DMS53 treated with DMSO at 0.1 percent for 48 hours (cell line): ENCODE measurements around the gene CD36.

Experiments used
- DNase-seq: peaks from one replicate; lab custom pipeline; 2025; ENCODE audit not compliant: unreplicated experiment; lab: John Stamatoyannopoulos, UW

Gene CD36

GRCh38 chr7:80623503-80624252 lies 14.8 kb upstream of the CD36 start:
- no peak for DNase-seq

- DNase-seq, result no peak
Observed at GRCh38 chr7:80624763-80625162, 13.7 kb upstream of the CD36 start.

GRCh38 chr7:80629023-80629422 lies 9.4 kb upstream of the CD36 start:
- DNase-seq, result no peak

GRCh38 chr7:80630608-80631405 lies 7.6 kb upstream of the CD36 start:
- peak; percentile 22 for DNase-seq

- no peak for DNase-seq
Observed at GRCh38 chr7:80631421-80631820, 7.0 kb upstream of the CD36 start.

- no peak for DNase-seq
Observed at GRCh38 chr7:80632139-80632538, 6.3 kb upstream of the CD36 start.

- no peak for DNase-seq
Observed at GRCh38 chr7:80632819-80633218, 5.6 kb upstream of the CD36 start.

- DNase-seq, result no peak
Observed at GRCh38 chr7:80634505-80634904, 3.9 kb upstream of the CD36 start.

- no peak for DNase-seq
Observed at GRCh38 chr7:80635533-80635932, 2.9 kb upstream of the CD36 start.

GRCh38 chr7:80635998-80636397 lies 2.4 kb upstream of the CD36 start:
- no peak for DNase-seq

GRCh38 chr7:80636709-80637108 lies 1.7 kb upstream of the CD36 start:
- DNase-seq, result no peak

- DNase-seq, result no peak
Observed at GRCh38 chr7:80637454-80637853, 988 bp upstream of the CD36 start.

- DNase-seq, result no peak
Observed at GRCh38 chr7:80639011-80639410, 569 bp downstream of the CD36 start.

- peak; percentile 21 for DNase-seq
Observed at GRCh38 chr7:80640846-80641245, 2.4 kb downstream of the CD36 start.

- no peak for DNase-seq
Observed at GRCh38 chr7:80641548-80641947, 3.1 kb downstream of the CD36 start.

- no peak for DNase-seq
Observed at GRCh38 chr7:80642871-80643270, 4.4 kb downstream of the CD36 start.

GRCh38 chr7:80643336-80643915 lies 5.0 kb downstream of the CD36 start:
- DNase-seq, result no peak

GRCh38 chr7:80644054-80644453 lies 5.6 kb downstream of the CD36 start:
- DNase-seq, result no peak

- no peak for DNase-seq
Observed at GRCh38 chr7:80646083-80646865, 7.8 kb downstream of the CD36 start.

GRCh38 chr7:80647436-80647835 lies 9.0 kb downstream of the CD36 start:
- DNase-seq, result no peak

- no peak for DNase-seq
Observed at GRCh38 chr7:80648031-80648600, 9.7 kb downstream of the CD36 start.
